Measurements from ENCODE around the gene CYTIP.

GRCh38 chr2:157442191-157442590 lies 1.7 kb downstream of the CYTIP start:
- TF ChIP-seq POLR2A (IDR thresholded peaks at IDR 0.05; ENCODE audit: insufficient read depth in 1 of 2, low read depth in 2 of 2, low read length in 2 of 2), result no peak
- TF ChIP-seq ZNF138 (CRISPR knock-in tag; IDR thresholded peaks at IDR 0.05; ENCODE audit: low read depth), result no peak
- TF ChIP-seq ARID2 (CRISPR knock-in tag; IDR thresholded peaks at IDR 0.05; ENCODE audit: borderline replicate concordance), result no peak
- no peak for TF ChIP-seq AKNA (CRISPR knock-in tag; IDR thresholded peaks at IDR 0.05; ENCODE audit: borderline replicate concordance)
- TF ChIP-seq ZNF329 (CRISPR knock-in tag; IDR thresholded peaks at IDR 0.05; ENCODE audit: low read depth), result no peak
- TF ChIP-seq HDAC6 (IDR thresholded peaks at IDR 0.05; ENCODE audit: low read depth, low read length), result no peak
- no peak for TF ChIP-seq TGIF2 (CRISPR knock-in tag; IDR thresholded peaks at IDR 0.05)
- no peak for TF ChIP-seq YY1 (IDR thresholded peaks at IDR 0.05; ENCODE audit: insufficient read depth, insufficient replicate concordance, low read depth, low read length)
